ENCODE results near the gene CDH12. TPM values are rescaled to one million over a fixed set of nuclear protein-coding genes. Genes with fewer than 3 reads are reported as not detected.
"Not testable (repeated sequence)": the region's sequence is repeated elsewhere in the genome, so short reads cannot be mapped to it uniquely, and the experiment has no call there.

Gene CDH12
- total and polyA plus RNA-seq, 2 donors (not counting 3 experiments of a cell fraction or from before 2014, with no cell fraction given): 0.03 TPM; not detected in 1

DNA sequence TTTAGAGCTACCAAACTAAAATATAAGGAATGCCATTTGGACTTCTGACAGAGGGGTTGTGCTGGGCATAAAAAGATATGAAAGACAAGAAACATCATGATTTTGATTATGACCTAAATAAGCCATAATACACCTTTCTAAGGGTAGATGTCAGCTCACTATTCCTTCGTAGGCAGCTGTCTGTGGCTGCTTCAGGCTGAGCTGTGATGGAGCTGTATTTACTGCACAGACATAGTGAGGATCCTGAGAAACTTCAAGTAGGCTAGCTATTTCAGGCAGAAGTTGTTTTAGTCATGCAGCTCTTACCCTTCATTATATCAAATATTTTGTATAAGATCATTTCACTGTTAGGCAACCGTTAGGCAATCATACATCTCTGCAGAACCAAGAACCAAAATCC lies 511.7 kb downstream of the CDH12 start:
- H2AFZ ChIP-seq (ENCODE audit: low read depth, low read length): no peak overlapping the region
- no peak overlapping the region for H3K4me2 ChIP-seq (ENCODE audit: insufficient read depth, low read length)
- FAIRE-seq (no peak), DNase-seq (ENCODE audit: low read depth, low spot score) (no peak)
- no TSS peak for BruUV-seq (replicated peaks)
- H3K9ac ChIP-seq (replicated peaks; ENCODE audit: extremely low read depth, insufficient read depth, low read length): no peak overlapping the region
- H3K9me1 ChIP-seq (replicated peaks; ENCODE audit: control insufficient read depth, extremely low read depth, insufficient read depth, low read length): no peaks in the 10 kb centered on the region
- dilution Hi-C loops (cut with MboI; ENCODE audit: extremely low pct_ligation_motif_present, low sequenced_read_pairs): no loop called here
- POLR2A ChIA-PET: no interaction called here
- H3K4me1 ChIP-seq (ENCODE audit: control insufficient read depth, extremely low read depth, insufficient read depth, low read length): no peaks in the 10 kb centered on the region
- H3K27ac ChIP-seq (ENCODE audit: insufficient read depth, low read depth, low read length): no peak overlapping the region
- intact Hi-C loops (cut with micrococcal nuclease): no loop called here
- no peaks in the 10 kb centered on the region for H3K9me3 ChIP-seq (replicated peaks; ENCODE audit: control insufficient read depth, insufficient read depth, low read length)
- no peaks in the 10 kb centered on the region for H3K36me3 ChIP-seq (ENCODE audit: control insufficient read depth in 2 of 2, extremely low read depth in 1 of 2, insufficient read depth in 2 of 2, low read length in 2 of 2)
- CTCF ChIA-PET: interaction anchor here (0.9 kb wide), 1 partner anchor 11 kb away, joined by 5 read pairs; no protein-coding TSS in a partner anchor
- H3K27me3 ChIP-seq (ENCODE audit: control insufficient read depth in 2 of 2, insufficient read depth in 2 of 2, low read length in 2 of 2): no peaks in the 10 kb centered on the region
- no peaks in the 10 kb centered on the region for H4K20me1 ChIP-seq (replicated peaks; ENCODE audit: control insufficient read depth, extremely low read depth, insufficient read depth, low read length)
- no peak overlapping the region for H3K4me3 ChIP-seq (replicated peaks in 1 of 3; ENCODE audit: insufficient read depth in 1 of 3, low read depth in 1 of 3, low read length in 3 of 3)
- TF ChIP-seq FOS (IDR thresholded peaks at IDR 0.05; ENCODE audit: borderline replicate concordance, insufficient read depth, low read length): no peak
- no peaks in the 10 kb centered on the region for H3K79me2 ChIP-seq (ENCODE audit: control insufficient read depth, insufficient read depth, low read length)

DNA sequence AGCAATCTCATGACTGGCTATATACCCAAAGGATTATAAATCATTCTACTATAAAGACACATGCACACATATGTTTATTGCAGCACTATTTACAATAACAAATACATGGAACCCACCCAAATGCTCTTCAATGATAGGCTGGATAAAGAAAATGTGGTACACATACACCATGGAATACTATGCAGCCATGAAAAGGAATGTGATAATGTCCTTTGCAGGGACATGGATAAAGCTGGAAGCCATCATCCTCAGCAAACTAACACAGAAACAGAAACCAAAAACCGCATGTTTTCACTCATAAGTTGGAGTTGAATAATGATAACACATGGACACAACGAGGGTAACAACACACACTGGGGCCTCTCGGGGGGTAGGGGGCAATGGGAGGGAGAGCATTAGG lies 520.2 kb downstream of the CDH12 start:
- CTCF ChIA-PET, POLR2A ChIA-PET: not testable (repeated sequence)

More for the DNA sequence above, 520.2 kb downstream of the CDH12 start:
- intact Hi-C loops (cut with micrococcal nuclease); H3K4me3 ChIP-seq (replicated peaks in 1 of 3; ENCODE audit: insufficient read depth in 1 of 3, low read depth in 1 of 3, low read length in 3 of 3); H3K9me1 ChIP-seq (replicated peaks; ENCODE audit: control insufficient read depth, extremely low read depth, insufficient read depth, low read length); DNase-seq (ENCODE audit: low read depth, low spot score); H3K27me3 ChIP-seq (ENCODE audit: control insufficient read depth in 2 of 2, insufficient read depth in 2 of 2, low read length in 2 of 2); H3K9me3 ChIP-seq (replicated peaks; ENCODE audit: control insufficient read depth, insufficient read depth, low read length); H3K4me1 ChIP-seq (ENCODE audit: control insufficient read depth, extremely low read depth, insufficient read depth, low read length); H3K36me3 ChIP-seq (ENCODE audit: control insufficient read depth in 2 of 2, extremely low read depth in 1 of 2, insufficient read depth in 2 of 2, low read length in 2 of 2); BruUV-seq (replicated peaks); H3K27ac ChIP-seq (ENCODE audit: insufficient read depth, low read depth, low read length); H2AFZ ChIP-seq (ENCODE audit: low read depth, low read length); H4K20me1 ChIP-seq (replicated peaks; ENCODE audit: control insufficient read depth, extremely low read depth, insufficient read depth, low read length); H3K79me2 ChIP-seq (ENCODE audit: control insufficient read depth, insufficient read depth, low read length); FAIRE-seq; H3K4me2 ChIP-seq (ENCODE audit: insufficient read depth, low read length); dilution Hi-C loops (cut with MboI; ENCODE audit: extremely low pct_ligation_motif_present, low sequenced_read_pairs); H3K9ac ChIP-seq (replicated peaks; ENCODE audit: extremely low read depth, insufficient read depth, low read length): not testable (repeated sequence)

Measured in endothelial cell of umbilical vein (primary cell).